Activated T-cell treated with anti-CD3 and anti-CD28 coated beads, Interleukin-2, amount 50 U/mL, for 1 hour (primary cell): ENCODE results near the gene SMCO4.
A peak's percentile ranks its signal among the peaks of the same experiment; 100 is the strongest.
"Not testable (repeated sequence)": the region's sequence is repeated elsewhere in the genome, so short reads cannot be mapped to it uniquely, and the experiment has no call there.

Source experiments
- DNase-seq: peaks from one replicate; pipeline ENCODE4 v3.0.0-alpha.2; 2020

SMCO4 gene

DNA sequence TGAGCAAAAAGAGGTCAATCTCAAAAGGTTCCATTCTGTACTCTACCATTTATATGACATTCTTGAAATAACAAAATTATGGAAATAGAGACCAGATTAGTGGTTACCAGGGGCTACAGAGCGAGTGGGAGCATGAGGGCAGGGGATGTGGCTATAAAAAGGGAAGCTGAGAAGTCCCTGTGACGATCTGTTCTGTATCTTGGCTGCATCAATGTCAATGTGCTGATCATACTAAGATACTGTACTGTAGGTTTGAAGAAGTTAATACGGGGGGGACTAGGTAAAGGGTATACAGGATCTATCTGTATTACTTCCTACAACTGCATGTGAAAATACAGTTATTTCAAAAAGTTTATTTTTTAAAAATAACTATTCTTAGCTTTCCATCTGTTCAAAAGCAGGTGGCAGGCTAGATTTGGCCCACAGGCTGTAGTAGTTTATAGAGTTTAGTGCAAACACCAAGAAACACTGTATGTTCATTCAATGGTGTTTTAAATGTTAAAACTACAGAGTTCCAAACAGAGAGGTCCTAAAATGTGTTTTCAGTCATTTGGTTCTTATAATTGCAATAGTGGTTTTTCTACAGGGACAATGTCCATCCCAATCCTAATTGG is 78.2 kb downstream of the SMCO4 start:
- no peak for DNase-seq

GRCh38 chr11:93463666-93464065 is 79.5 kb downstream of the SMCO4 start:
- not testable (repeated sequence) for DNase-seq

DNA sequence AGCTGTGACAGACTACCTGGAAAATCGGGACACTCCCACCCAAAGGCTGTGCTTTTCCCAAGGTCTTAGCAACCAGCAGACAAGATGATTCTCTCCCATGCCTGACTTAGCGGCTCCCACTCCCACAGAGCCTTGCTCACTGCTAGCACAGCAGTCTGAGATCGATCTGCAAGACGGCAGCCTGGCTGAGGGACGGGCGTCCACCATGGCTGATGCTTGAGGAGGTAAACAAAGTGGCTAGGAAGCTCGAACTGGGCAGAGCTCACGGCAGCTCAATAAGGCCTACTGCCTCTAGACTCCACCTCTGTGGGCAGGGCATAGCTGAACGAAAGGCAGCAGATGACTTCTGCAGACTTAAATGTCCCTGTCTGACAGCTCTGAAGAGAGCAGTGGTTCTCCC is 84.9 kb downstream of the SMCO4 start:
- DNase-seq = no peak

GRCh38 chr11:93444617-93445073 is 98.5 kb downstream of the SMCO4 start:
- DNase-seq = peak; percentile 25

- not testable (repeated sequence) for DNase-seq
Observed at GRCh38 chr11:93443232-93443631, 100.0 kb downstream of the SMCO4 start.

- DNase-seq = no peak
Observed at GRCh38 chr11:93432247-93432646, 110.9 kb downstream of the SMCO4 start.
